Measurements from ENCODE around the gene FNIP1. TPM values are rescaled to one million over a fixed set of nuclear protein-coding genes. Genes with fewer than 3 reads are reported as not detected.
A peak's percentile ranks its signal among the peaks of the same experiment; 100 is the strongest.

The FNIP1 gene
- total and polyA plus RNA-seq, 2 of the 13 experiments (the other 11 are each of a cell fraction or from before 2014, with no cell fraction given), result 10.9 to 29.3 TPM

DNA sequence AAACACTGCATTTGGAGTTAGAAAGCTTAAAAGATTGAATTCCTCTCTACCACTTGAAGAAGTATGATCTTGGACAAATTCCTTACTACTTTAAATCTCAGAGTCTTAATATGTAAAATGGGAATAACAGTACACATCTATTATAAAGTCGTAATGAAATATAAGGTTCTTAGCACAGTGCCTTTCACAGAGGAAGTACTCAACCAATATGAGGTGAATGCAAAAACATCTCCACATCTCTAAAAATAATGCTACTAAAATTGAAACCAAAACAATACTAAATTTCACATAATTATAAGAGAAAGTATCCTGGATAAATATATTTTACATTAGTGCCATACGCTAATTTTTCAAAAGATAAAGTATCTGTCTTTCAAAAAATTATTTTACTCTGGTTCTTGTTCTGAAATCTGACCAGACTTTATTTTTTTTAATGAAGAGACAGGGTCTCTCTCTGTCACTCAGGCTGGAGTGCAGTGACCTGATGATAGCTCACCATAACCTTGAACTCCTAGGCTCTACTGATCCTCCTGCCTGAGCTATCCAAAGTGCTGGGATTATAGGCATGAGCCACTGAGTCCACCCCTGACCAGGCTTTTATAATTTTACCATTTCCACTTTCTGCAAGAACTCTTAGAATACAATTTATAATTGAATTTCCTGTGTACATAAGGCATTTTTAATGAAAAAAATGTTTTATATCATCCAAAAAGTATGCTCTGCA lies 21.3 kb upstream of the FNIP1 start:
- no peak overlapping the region for H3K4me2 ChIP-seq (ENCODE audit: low read depth, low read length)
- no peak overlapping the region for H2AFZ ChIP-seq (ENCODE audit: low read length)
- H3K4me1 ChIP-seq (ENCODE audit: insufficient read depth, low read length), result no peaks in the 10 kb centered on the region
- H3K9ac ChIP-seq (ENCODE audit: insufficient read depth, low read depth, low read length), result no peak overlapping the region
- no peak for DNase-seq (ENCODE audit: low spot score)
- H3K79me2 ChIP-seq (ENCODE audit: insufficient read depth, low read length), result no peaks in the 10 kb centered on the region
- H3K4me3 ChIP-seq (replicated peaks in 1 of 3; ENCODE audit: insufficient read depth in 1 of 3, low read depth in 2 of 3, low read length in 3 of 3), result no peak overlapping the region
- H4K20me1 ChIP-seq (ENCODE audit: insufficient read depth, low read length), result no peaks in the 10 kb centered on the region
- POLR2A ChIA-PET, result interaction anchor here (1.0 kb wide), 1 partner anchor 21 kb away, joined by 3 read pairs; the partner anchor contains the start of gene FNIP1
- CTCF ChIA-PET (ENCODE audit: low intra/inter-chr PET ratio, low total read pairs), result no interaction called here
- FAIRE-seq, result no peak
- TF ChIP-seq ZNF543 (CRISPR knock-in tag; IDR thresholded peaks at IDR 0.05) (no peak), GATA4 (IDR thresholded peaks at IDR 0.05; ENCODE audit: borderline replicate concordance, low read depth) (no peak), HNF4A (CRISPR knock-in tag; IDR thresholded peaks at IDR 0.05) (0 out of 2 replicates have a peak, but pooled peaks have one; percentile 18)
- TF ChIP-seq, protein P1, sequence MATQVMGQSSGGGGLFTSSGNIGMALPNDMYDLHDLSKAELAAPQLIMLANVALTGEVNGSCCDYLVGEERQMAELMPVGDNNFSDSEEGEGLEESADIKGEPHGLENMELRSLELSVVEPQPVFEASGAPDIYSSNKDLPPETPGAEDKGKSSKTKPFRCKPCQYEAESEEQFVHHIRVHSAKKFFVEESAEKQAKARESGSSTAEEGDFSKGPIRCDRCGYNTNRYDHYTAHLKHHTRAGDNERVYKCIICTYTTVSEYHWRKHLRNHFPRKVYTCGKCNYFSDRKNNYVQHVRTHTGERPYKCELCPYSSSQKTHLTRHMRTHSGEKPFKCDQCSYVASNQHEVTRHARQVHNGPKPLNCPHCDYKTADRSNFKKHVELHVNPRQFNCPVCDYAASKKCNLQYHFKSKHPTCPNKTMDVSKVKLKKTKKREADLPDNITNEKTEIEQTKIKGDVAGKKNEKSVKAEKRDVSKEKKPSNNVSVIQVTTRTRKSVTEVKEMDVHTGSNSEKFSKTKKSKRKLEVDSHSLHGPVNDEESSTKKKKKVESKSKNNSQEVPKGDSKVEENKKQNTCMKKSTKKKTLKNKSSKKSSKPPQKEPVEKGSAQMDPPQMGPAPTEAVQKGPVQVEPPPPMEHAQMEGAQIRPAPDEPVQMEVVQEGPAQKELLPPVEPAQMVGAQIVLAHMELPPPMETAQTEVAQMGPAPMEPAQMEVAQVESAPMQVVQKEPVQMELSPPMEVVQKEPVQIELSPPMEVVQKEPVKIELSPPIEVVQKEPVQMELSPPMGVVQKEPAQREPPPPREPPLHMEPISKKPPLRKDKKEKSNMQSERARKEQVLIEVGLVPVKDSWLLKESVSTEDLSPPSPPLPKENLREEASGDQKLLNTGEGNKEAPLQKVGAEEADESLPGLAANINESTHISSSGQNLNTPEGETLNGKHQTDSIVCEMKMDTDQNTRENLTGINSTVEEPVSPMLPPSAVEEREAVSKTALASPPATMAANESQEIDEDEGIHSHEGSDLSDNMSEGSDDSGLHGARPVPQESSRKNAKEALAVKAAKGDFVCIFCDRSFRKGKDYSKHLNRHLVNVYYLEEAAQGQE (IDR thresholded peaks at IDR 0.05; ENCODE audit: borderline replicate concordance in 1 of 2, low read depth in 1 of 2, low read length in 2 of 2), result peak in 1 of 2 experiments; percentile 66; a peak in 2 of 4 replicates
- no TSS peak for BruUV-seq (replicated peaks)
- 54% methylated on average over 2 of the region's 2 CpGs for WGBS (ENCODE audit: low lambda C conversion rate)
- in situ Hi-C loops (cut with HindIII; ENCODE audit: extremely low pct_ligation_motif_present, low pct_unique_long_range_greater_than_20kb), result no loop called here
- H3K9me3 ChIP-seq (ENCODE audit: low read length), result no peaks in the 10 kb centered on the region
- no peak overlapping the region for H3K27ac ChIP-seq (ENCODE audit: extremely low read length, insufficient read depth, low read length)
- H3K36me3 ChIP-seq (replicated peaks in 1 of 2; ENCODE audit: control insufficient read depth in 1 of 2, insufficient read depth in 2 of 2, low read length in 2 of 2), result no peaks in the 10 kb centered on the region
- intact Hi-C loops (cut with micrococcal nuclease; ENCODE audit: unreplicated experiment), result no loop called here
- ATAC-seq, result peak; percentile 69; the same call in 2 of the 3 replicates
- no peaks in the 10 kb centered on the region; a peak in 1 of 5 replicates for H3K27me3 ChIP-seq (ENCODE audit: control insufficient read depth in 1 of 2, insufficient read depth in 2 of 2, low read length in 2 of 2)

Data from HepG2 (cell line).